Kidney epithelial cell (primary cell): ENCODE results near the gene ZNF784. TPM values are rescaled to one million over a fixed set of nuclear protein-coding genes. Genes with fewer than 3 reads are reported as not detected.

Experiments
- DNase-seq: peaks from one replicate; pipeline ENCODE4 v3.0.0-alpha.2; 2010; ENCODE audit warnings: low read depth
- H3K27me3 ChIP-seq: 2 replicates; pipeline ENCODE4 v1.6.0; 2011; ENCODE audit warnings: low read length; ENCODE audit not compliant: control insufficient read depth, insufficient read depth
- H3K36me3 ChIP-seq: 2 replicates; pipeline ENCODE4 v1.5.1; 2011; ENCODE audit warnings: low read length; ENCODE audit not compliant: control insufficient read depth, insufficient read depth
- H3K4me3 ChIP-seq: 2 replicates; pipeline ENCODE4 v1.5.1; 2011; ENCODE audit warnings: low read depth, mild to moderate bottlenecking, control low read depth, low read length
- total RNA-seq: library from RNA; depleted of rRNA; stranded (reverse); fragments of >200 nt; gene quantifications from 2 replicates; pipeline ENCODE4 v1.2.3, GENCODE V29; 2015
- TF ChIP-seq, protein P1 (sequence below): IDR thresholded peaks from 2 replicates; pipeline ENCODE4 v1.5.1; 2011; ENCODE audit warnings: mild to moderate bottlenecking, moderate library complexity, low read length, control low read depth, inconsistent platforms; ENCODE audit not compliant: insufficient read depth, poor library complexity, severe bottlenecking

Gene ZNF784
- total RNA-seq, 1 donor from 2014 or later: 3.6 TPM

DNA sequence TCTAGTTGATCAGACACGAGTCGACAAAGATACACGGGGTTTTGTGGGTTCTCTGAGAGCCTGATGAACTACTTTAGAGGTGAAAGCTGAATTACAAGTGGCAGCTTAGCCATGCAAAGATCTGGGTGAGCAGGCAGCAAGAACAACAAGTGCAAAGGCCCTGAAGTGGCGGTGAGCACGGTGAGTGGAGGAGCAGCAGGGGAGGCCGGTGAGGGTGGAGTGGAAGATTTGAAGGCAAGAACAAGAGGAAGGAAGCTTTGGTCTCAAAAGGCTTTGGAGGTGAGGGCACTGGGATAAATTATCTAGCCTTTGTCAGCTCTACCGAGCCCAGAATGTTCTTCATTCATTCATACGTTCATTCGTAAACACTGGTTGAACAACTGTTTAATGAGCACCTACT is 17.5 kb downstream of the ZNF784 start:
- TF ChIP-seq, protein P1, sequence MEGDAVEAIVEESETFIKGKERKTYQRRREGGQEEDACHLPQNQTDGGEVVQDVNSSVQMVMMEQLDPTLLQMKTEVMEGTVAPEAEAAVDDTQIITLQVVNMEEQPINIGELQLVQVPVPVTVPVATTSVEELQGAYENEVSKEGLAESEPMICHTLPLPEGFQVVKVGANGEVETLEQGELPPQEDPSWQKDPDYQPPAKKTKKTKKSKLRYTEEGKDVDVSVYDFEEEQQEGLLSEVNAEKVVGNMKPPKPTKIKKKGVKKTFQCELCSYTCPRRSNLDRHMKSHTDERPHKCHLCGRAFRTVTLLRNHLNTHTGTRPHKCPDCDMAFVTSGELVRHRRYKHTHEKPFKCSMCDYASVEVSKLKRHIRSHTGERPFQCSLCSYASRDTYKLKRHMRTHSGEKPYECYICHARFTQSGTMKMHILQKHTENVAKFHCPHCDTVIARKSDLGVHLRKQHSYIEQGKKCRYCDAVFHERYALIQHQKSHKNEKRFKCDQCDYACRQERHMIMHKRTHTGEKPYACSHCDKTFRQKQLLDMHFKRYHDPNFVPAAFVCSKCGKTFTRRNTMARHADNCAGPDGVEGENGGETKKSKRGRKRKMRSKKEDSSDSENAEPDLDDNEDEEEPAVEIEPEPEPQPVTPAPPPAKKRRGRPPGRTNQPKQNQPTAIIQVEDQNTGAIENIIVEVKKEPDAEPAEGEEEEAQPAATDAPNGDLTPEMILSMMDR: no peak
- H3K4me3 ChIP-seq: peak overlapping the region; percentile 77
- H3K36me3 ChIP-seq: no peaks in the 10 kb centered on the region
- H3K27me3 ChIP-seq: no peaks in the 10 kb centered on the region
- DNase-seq: no peak

GRCh38 chr19:55606471-55606787 is 17.9 kb downstream of the ZNF784 start:
- TF ChIP-seq, protein P1: no peak
- no peaks in the 10 kb centered on the region for H3K36me3 ChIP-seq
- no peak for DNase-seq
- H3K4me3 ChIP-seq: peak overlapping the region; percentile 77
- no peaks in the 10 kb centered on the region for H3K27me3 ChIP-seq

- H3K27me3 ChIP-seq: no peaks in the 10 kb centered on the region
- no peaks in the 10 kb centered on the region for H3K36me3 ChIP-seq
- TF ChIP-seq, protein P1: peak; percentile 86
- no peak for DNase-seq
- H3K4me3 ChIP-seq: peak within 1 kb of the TSS; percentile 77
These were observed 18.5 kb downstream of the ZNF784 start, which contains the start of gene ZNF865 for GRCh38 chr19:55605637-55606470. Gene ZNF865, plus strand, starts transcription at chr19:55605647. Its CDS starts 7,972 bp downstream, at chr19:55613619.

- peak overlapping the region; percentile 77 for H3K4me3 ChIP-seq
- no peaks in the 10 kb centered on the region for H3K27me3 ChIP-seq
- TF ChIP-seq, protein P1: no peak
- H3K36me3 ChIP-seq: no peaks in the 10 kb centered on the region
- DNase-seq: peak; percentile 84
These were observed 19.1 kb downstream of the ZNF784 start for GRCh38 chr19:55605207-55605636.

DNA sequence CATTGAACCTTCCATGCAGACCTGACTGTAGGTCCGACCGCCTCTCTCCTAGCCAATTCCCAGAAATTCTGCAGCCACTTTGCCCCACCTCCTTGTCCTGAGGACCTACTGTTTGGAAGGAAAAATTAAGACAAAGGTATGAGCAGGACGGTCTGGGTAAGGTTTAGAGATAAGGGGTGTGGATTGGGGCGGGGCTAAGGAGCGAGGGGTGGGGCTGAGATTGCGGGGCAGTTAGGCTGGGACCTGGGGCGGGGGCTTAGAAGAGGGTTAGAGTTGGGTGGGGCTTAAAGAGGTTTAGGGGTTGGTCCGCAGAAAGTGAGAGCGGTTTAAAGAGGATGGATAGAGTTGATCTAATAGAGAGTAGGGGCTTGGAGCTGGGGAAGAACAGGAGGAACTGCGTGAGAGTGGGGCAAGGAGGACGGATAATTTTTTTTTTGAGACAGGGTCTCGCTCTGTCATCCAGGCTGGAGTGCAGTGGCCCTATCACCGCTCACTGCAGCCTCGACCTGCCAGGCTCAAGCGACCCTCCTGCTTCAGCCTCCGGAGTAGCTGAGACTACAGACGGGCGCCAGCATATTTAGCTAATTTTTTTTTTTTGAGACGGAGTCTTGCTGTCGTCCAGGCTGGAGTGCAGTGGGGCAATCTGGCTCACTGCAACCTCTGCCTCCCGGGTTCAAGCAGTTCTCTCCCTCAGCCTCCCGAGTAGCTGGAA is 20.6 kb downstream of the ZNF784 start:
- Histone ChIP-seq H3K36me3 (no peaks in the 10 kb centered on the region), H3K27me3 (no peaks in the 10 kb centered on the region), H3K4me3 (no peak overlapping the region)
- TF ChIP-seq, protein P1: no peak
- no peak for DNase-seq
